Measurements from ENCODE around the gene SRF.
A peak's percentile ranks its signal among the peaks of the same experiment; 100 is the strongest.

GRCh38 chr6:43170931-43171706, at the start of gene SRF:
- TF ChIP-seq CTCF (IDR thresholded peaks at IDR 0.05) (peak; percentile 6 to 90 (median 84)), POLR2A (IDR thresholded peaks at IDR 0.05) (peak; percentile 90 to 94)

All from uterus (tissue), 2 donors.